ENCODE data around the gene BMPR1A.

DNA sequence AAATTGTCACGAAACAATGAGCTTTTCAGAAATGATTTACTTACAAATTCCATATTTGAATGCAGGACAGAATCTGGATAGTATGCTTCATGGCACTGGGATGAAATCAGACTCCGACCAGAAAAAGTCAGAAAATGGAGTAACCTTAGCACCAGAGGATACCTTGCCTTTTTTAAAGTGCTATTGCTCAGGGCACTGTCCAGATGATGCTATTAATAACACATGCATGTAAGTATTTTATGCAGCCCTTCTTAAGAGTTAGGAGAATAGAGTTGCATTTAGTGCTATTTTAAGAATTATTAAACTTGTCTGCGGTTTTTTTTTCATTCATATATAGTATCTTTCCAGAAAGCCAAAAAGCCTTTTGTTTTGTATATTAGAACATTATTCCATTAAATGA is 133.6 kb downstream of the BMPR1A start:
- TF ChIP-seq, protein P1, sequence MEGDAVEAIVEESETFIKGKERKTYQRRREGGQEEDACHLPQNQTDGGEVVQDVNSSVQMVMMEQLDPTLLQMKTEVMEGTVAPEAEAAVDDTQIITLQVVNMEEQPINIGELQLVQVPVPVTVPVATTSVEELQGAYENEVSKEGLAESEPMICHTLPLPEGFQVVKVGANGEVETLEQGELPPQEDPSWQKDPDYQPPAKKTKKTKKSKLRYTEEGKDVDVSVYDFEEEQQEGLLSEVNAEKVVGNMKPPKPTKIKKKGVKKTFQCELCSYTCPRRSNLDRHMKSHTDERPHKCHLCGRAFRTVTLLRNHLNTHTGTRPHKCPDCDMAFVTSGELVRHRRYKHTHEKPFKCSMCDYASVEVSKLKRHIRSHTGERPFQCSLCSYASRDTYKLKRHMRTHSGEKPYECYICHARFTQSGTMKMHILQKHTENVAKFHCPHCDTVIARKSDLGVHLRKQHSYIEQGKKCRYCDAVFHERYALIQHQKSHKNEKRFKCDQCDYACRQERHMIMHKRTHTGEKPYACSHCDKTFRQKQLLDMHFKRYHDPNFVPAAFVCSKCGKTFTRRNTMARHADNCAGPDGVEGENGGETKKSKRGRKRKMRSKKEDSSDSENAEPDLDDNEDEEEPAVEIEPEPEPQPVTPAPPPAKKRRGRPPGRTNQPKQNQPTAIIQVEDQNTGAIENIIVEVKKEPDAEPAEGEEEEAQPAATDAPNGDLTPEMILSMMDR (IDR thresholded peaks at IDR 0.05), result no peak
- no peak for TF ChIP-seq POLR2A (IDR thresholded peaks at IDR 0.05)

Measured in esophagus squamous epithelium (tissue), 4 donors.